ENCODE results near the gene TMEM200A. TPM values are rescaled to one million over a fixed set of nuclear protein-coding genes. Genes with fewer than 3 reads are reported as not detected.

TMEM200A gene
- 22.9 TPM for total RNA-seq (2021; ENCODE audit: unreplicated experiment)
- 7.3 and 10.6 TPM in 2 replicates for polyA plus RNA-seq (2012)
- Bru-seq, nascent RNA: percentile 81 among the genes with signal in this experiment
- percentile 57 among the genes with signal in this experiment for BruChase-seq, experiment 1, labeled RNA remaining after a 6-hour chase
- BruChase-seq, experiment 2, labeled RNA remaining after a 2-hour chase: percentile 63 among the genes with signal in this experiment
- long read RNA-seq, transcript TMEM200A-201 (3 exons, 3,512 nt): major isoform, 18 of 45 reads
- long read RNA-seq, transcript TMEM200A-204 (2 exons, 2,899 nt): minor isoform, 12 of 45 reads
- long read RNA-seq, partial matches to known transcripts: 0 of 45 reads
- long read RNA-seq, other reads (novel, unspliced or antisense): 15 of 45 reads

DNA sequence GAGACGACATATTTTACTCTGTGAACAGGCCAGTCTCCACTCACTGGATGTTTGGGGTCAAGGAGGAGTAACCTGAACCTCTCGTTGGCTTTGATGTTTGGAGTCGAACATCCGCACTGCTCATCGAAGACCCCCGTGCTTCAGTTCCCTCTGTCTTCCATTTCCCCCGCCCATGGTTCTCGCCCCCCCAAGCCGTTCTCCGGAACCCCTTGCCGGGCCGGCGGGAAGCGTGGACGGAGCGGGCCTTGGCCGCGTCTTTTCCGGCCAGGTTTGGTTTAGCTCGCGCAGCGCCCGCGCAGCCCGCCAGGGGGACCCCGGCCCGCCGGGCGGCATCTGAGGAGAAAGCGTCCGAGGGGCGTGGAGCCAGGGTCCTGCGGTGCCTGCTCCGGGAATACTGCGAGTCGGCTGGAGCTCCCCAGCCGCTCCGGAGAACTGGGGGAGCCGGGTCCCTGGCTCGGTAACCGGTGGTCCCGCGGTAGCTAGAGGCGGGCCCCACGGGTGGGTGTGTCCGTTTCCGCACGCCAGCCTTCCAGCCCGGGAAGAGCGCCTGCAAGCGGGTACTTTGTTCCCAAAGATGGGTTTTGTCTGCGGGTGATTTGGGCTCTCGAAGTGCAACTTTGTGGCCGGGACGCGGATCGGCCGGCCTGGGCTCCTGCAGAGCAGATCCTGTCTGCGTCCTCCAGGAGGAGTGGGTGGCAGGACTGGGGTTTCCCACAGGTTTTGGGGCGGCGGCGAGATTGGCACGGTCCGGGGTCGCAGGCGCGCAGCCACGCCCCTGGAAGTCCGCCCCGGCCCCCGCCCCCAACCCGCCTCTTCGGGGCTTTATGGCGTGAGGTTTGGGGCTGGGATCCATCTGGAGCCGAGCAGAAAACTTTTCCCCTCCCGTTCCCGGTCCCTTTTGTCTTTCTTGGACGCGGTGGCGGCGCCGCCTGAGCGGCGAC, at the start of gene TMEM200A:
TSS of gene TMEM200A (plus strand) at position 852 of the 941 bp plus-strand sequence. CDS start 74,406 bp downstream, outside the sequence.
- Histone ChIP-seq H3K9me2 (ENCODE audit: insufficient read depth) (no peaks in the 10 kb centered on the region), H3K27me3 (ENCODE audit: insufficient read depth, low read length) (no peaks in the 10 kb centered on the region), H3K36me3 (ENCODE audit: control insufficient read depth in 1 of 2, insufficient read depth in 2 of 2, low read length in 2 of 2) (no peaks in the 10 kb centered on the region), H3K27ac (ENCODE audit: low read depth, low read length) (peak within 1 kb of the TSS; percentile 57), H3K4me2 (ENCODE audit: low read length) (peak within 1 kb of the TSS; percentile 90), H3K79me2 (ENCODE audit: insufficient read depth, low read length) (peaks cover 37% of the 10 kb centered on the region), H3K9ac (ENCODE audit: low read length) (peak within 1 kb of the TSS; percentile 56), H3K9me3 (ENCODE audit: control insufficient read depth in 1 of 2, insufficient read depth in 1 of 2, low read depth in 1 of 2, low read length in 2 of 2) (no peaks in the 10 kb centered on the region), H2AFZ (ENCODE audit: low read depth, low read length, poor library complexity, severe bottlenecking) (peak within 1 kb of the TSS; percentile 72), H4K20me1 (ENCODE audit: insufficient read depth) (no peaks in the 10 kb centered on the region), H3K4me3 (replicated peaks in 1 of 2; ENCODE audit: low read depth in 1 of 2, low read length in 2 of 2) (peak within 1 kb of the TSS; percentile 61 to 74), H3K4me1 (ENCODE audit: control insufficient read depth in 1 of 2, insufficient read depth in 2 of 2, low read length in 2 of 2) (peaks cover 0 to 23% of the 10 kb centered on the region in 2 experiments; a peak in 1 of 4 replicates)
- intact Hi-C loops (cut with micrococcal nuclease): loop anchor here (1.0 to 10.0 kb wide), 2 partner anchors 139 to 333 kb away; no protein-coding TSS in a partner anchor
- no TSS peak for BruUV-seq (replicated peaks)
- peak; percentile 82 for ATAC-seq
- POLR2A ChIA-PET: interaction anchor here (1.1 kb wide), 1 partner anchor 333 kb away, joined by 3 read pairs; no protein-coding TSS in a partner anchor
- CTCF ChIA-PET: interaction anchor here (1.2 to 1.3 kb wide), 2 partner anchors 45 to 333 kb away, joined by 3 to 13 read pairs; no protein-coding TSS in a partner anchor
- peak; percentile 39 for DNase-seq (ENCODE audit: low read depth, low spot score)
- RAD21 ChIA-PET (ENCODE audit: low non-redundant PET in 1 of 2, low total read pairs in 2 of 2, uncharacterized antibody in 2 of 2, unreplicated experiment in 2 of 2): no interaction called here
- TF ChIP-seq JUND (IDR thresholded peaks at IDR 0.05) (no peak), POLR2AphosphoS5 (IDR thresholded peaks at IDR 0.05; ENCODE audit: low read depth, low read length) (no peak; the same call in 1 of the 2 replicates), RAD21 (IDR thresholded peaks at IDR 0.05; ENCODE audit: low read depth) (peak; percentile 64), ELF1 (IDR thresholded peaks at IDR 0.05; ENCODE audit: borderline replicate concordance, low read depth) (no peak), ZFX (IDR thresholded peaks at IDR 0.05) (peak; percentile 54), SP1 (IDR thresholded peaks at IDR 0.05; ENCODE audit: low read depth) (no peak), CBX3 (IDR thresholded peaks at IDR 0.05; ENCODE audit: low read depth) (no peak), YY1 (IDR thresholded peaks at IDR 0.05; ENCODE audit: extremely low read depth, insufficient replicate concordance, low read depth, low read length) (no peak), EZH2phosphoT487 (IDR thresholded peaks at IDR 0.05; ENCODE audit: borderline replicate concordance) (no peak), SRF (IDR thresholded peaks at IDR 0.05; ENCODE audit: low read depth) (no peak), CEBPB (IDR thresholded peaks at IDR 0.05; ENCODE audit: low read depth) (no peak), FOSL1 (IDR thresholded peaks at IDR 0.05; ENCODE audit: low read depth) (no peak), ZNF274 (IDR thresholded peaks at IDR 0.05; ENCODE audit: low read depth, low read length) (no peak), POLR2A (IDR thresholded peaks at IDR 0.05; ENCODE audit: borderline replicate concordance, extremely low read depth, insufficient read depth, insufficient read length) (no peak), SIN3A (IDR thresholded peaks at IDR 0.05; ENCODE audit: low read depth) (peak; percentile 26; the same call in 1 of the 2 replicates), TCF7L2 (IDR thresholded peaks at IDR 0.05; ENCODE audit: borderline replicate concordance, extremely low read depth, insufficient read depth, insufficient read length) (peak; percentile 57), EGR1 (IDR thresholded peaks at IDR 0.05; ENCODE audit: low read depth) (no peak), EZH2 (IDR thresholded peaks at IDR 0.05) (no peak)
- TF ChIP-seq, protein P1, sequence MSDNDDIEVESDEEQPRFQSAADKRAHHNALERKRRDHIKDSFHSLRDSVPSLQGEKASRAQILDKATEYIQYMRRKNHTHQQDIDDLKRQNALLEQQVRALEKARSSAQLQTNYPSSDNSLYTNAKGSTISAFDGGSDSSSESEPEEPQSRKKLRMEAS (IDR thresholded peaks at IDR 0.05): no peak
- TF ChIP-seq, protein P2, sequence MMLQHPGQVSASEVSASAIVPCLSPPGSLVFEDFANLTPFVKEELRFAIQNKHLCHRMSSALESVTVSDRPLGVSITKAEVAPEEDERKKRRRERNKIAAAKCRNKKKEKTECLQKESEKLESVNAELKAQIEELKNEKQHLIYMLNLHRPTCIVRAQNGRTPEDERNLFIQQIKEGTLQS (IDR thresholded peaks at IDR 0.05): no peak
- TF ChIP-seq, protein P3, sequence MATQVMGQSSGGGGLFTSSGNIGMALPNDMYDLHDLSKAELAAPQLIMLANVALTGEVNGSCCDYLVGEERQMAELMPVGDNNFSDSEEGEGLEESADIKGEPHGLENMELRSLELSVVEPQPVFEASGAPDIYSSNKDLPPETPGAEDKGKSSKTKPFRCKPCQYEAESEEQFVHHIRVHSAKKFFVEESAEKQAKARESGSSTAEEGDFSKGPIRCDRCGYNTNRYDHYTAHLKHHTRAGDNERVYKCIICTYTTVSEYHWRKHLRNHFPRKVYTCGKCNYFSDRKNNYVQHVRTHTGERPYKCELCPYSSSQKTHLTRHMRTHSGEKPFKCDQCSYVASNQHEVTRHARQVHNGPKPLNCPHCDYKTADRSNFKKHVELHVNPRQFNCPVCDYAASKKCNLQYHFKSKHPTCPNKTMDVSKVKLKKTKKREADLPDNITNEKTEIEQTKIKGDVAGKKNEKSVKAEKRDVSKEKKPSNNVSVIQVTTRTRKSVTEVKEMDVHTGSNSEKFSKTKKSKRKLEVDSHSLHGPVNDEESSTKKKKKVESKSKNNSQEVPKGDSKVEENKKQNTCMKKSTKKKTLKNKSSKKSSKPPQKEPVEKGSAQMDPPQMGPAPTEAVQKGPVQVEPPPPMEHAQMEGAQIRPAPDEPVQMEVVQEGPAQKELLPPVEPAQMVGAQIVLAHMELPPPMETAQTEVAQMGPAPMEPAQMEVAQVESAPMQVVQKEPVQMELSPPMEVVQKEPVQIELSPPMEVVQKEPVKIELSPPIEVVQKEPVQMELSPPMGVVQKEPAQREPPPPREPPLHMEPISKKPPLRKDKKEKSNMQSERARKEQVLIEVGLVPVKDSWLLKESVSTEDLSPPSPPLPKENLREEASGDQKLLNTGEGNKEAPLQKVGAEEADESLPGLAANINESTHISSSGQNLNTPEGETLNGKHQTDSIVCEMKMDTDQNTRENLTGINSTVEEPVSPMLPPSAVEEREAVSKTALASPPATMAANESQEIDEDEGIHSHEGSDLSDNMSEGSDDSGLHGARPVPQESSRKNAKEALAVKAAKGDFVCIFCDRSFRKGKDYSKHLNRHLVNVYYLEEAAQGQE (IDR thresholded peaks at IDR 0.05; ENCODE audit: low read depth): no peak
